Cardiac muscle cell (in vitro differentiated cells and primary cell): Measurements from ENCODE around the gene LLGL1. TPM values are rescaled to one million over a fixed set of nuclear protein-coding genes. Genes with fewer than 3 reads are reported as not detected.

Source experiments
- DNase-seq, 2 donors: peaks; one replicate each; pipeline versions ENCODE4 v3.0.0 to v3.0.0-alpha.2; 2010 to 2017; ENCODE audit warnings: low read depth in 1 of 2, low spot score in 1 of 2
- H3K27ac ChIP-seq: fragments of 200-600 bp; sonication (generic); 2 replicates; pipeline ENCODE4 v1.5.1; 2016
- H3K27me3 ChIP-seq: fragments of 200-600 bp; sonication (generic); 2 replicates; pipeline ENCODE4 v1.6.0; 2016; ENCODE audit warnings: control low read depth
- H3K36me3 ChIP-seq: fragments of 200-600 bp; sonication (generic); 2 replicates; pipeline ENCODE4 v1.5.1; 2016; ENCODE audit warnings: control low read depth
- H3K4me1 ChIP-seq: fragments of 200-600 bp; sonication (generic); 2 replicates; pipeline ENCODE4 v1.8.1; 2017; ENCODE audit warnings: low read depth, mild to moderate bottlenecking, mixed run types
- H3K4me3 ChIP-seq: fragments of 200-600 bp; sonication (generic); 2 replicates; pipeline ENCODE4 v1.5.1; 2016; ENCODE audit warnings: mild to moderate bottlenecking
- H3K9me3 ChIP-seq: fragments of 200-600 bp; sonication (generic); 2 replicates; pipeline ENCODE4 v1.5.1; 2017; ENCODE audit warnings: low read depth, mild to moderate bottlenecking, control low read depth
- polyA plus RNA-seq: library from polyadenylated mRNA; unstranded; fragments of >200 nt; fragmentation: Nextera tagmentation; extraction: Ambion mirVana; gene quantifications from 2 replicates; pipeline ENCODE4 v1.2.1, GENCODE V29; 2016
- total RNA-seq: library from RNA; depleted of rRNA; stranded (reverse); fragments of >200 nt; gene quantifications from 2 replicates; pipeline ENCODE4 v1.2.3, GENCODE V29; 2016
- TF ChIP-seq, protein P1 (sequence below): IDR thresholded peaks from 2 replicates; pipeline ENCODE4 v1.5.1; 2012; ENCODE audit warnings: low read depth, mild to moderate bottlenecking, low read length

Gene LLGL1
- total and polyA plus RNA-seq, 2 experiments from 2014 or later, result 5.9 to 83.8 TPM

DNA sequence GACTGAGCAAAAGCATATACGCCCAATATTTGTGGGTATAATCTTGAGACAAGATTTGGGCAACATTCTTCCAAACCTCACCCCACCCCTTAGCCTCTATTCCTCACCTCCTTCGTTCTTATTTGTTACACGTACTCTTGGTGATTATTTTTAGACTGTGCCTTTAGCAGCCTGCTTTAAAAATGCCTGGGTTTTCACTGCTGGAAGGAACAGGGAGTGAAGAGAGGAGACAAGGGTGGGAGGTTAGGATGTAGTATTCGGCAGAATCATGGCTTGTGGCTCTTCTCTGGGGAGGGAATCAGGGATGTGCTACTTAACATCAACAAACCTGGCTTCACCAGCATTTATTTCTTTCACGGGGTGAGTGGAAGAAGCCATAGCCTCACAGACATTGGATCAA lies 30.2 kb upstream of the LLGL1 start:
- H3K27me3 ChIP-seq, result no peaks in the 10 kb centered on the region
- DNase-seq, result no peak
- no peaks in the 10 kb centered on the region for H3K9me3 ChIP-seq
- TF ChIP-seq, protein P1, sequence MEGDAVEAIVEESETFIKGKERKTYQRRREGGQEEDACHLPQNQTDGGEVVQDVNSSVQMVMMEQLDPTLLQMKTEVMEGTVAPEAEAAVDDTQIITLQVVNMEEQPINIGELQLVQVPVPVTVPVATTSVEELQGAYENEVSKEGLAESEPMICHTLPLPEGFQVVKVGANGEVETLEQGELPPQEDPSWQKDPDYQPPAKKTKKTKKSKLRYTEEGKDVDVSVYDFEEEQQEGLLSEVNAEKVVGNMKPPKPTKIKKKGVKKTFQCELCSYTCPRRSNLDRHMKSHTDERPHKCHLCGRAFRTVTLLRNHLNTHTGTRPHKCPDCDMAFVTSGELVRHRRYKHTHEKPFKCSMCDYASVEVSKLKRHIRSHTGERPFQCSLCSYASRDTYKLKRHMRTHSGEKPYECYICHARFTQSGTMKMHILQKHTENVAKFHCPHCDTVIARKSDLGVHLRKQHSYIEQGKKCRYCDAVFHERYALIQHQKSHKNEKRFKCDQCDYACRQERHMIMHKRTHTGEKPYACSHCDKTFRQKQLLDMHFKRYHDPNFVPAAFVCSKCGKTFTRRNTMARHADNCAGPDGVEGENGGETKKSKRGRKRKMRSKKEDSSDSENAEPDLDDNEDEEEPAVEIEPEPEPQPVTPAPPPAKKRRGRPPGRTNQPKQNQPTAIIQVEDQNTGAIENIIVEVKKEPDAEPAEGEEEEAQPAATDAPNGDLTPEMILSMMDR, result no peak
- no peak overlapping the region for H3K4me3 ChIP-seq
- H3K36me3 ChIP-seq, result peaks cover 47% of the 10 kb centered on the region
- peaks cover 11% of the 10 kb centered on the region for H3K4me1 ChIP-seq
- H3K27ac ChIP-seq, result no peak overlapping the region

GRCh38 chr17:18197535-18198194 lies 27.8 kb upstream of the LLGL1 start:
- Histone ChIP-seq H3K27me3 (no peaks in the 10 kb centered on the region), H3K36me3 (peaks cover 52% of the 10 kb centered on the region), H3K9me3 (no peaks in the 10 kb centered on the region), H3K4me1 (no peaks in the 10 kb centered on the region), H3K4me3 (no peak overlapping the region), H3K27ac (no peak overlapping the region)
- no peak for DNase-seq
- TF ChIP-seq, protein P1, result no peak

GRCh38 chr17:18198530-18198929 lies 26.9 kb upstream of the LLGL1 start:
- H3K9me3 ChIP-seq, result no peaks in the 10 kb centered on the region
- no peaks in the 10 kb centered on the region for H3K4me1 ChIP-seq
- DNase-seq, result no peak
- H3K36me3 ChIP-seq, result peaks cover 52% of the 10 kb centered on the region
- H3K4me3 ChIP-seq, result no peak overlapping the region
- no peaks in the 10 kb centered on the region for H3K27me3 ChIP-seq
- no peak overlapping the region for H3K27ac ChIP-seq
- TF ChIP-seq, protein P1, result no peak

GRCh38 chr17:18201108-18201507 lies 24.3 kb upstream of the LLGL1 start:
- H3K4me3 ChIP-seq, result no peak overlapping the region
- DNase-seq, result no peak
- no peak overlapping the region for H3K27ac ChIP-seq
- peaks cover 39% of the 10 kb centered on the region for H3K36me3 ChIP-seq
- H3K27me3 ChIP-seq, result no peaks in the 10 kb centered on the region
- TF ChIP-seq, protein P1, result no peak
- H3K4me1 ChIP-seq, result no peaks in the 10 kb centered on the region
- no peaks in the 10 kb centered on the region for H3K9me3 ChIP-seq

- Histone ChIP-seq H3K4me3 (no peak overlapping the region), H3K4me1 (no peaks in the 10 kb centered on the region), H3K27me3 (no peaks in the 10 kb centered on the region), H3K9me3 (no peaks in the 10 kb centered on the region), H3K36me3 (peaks cover 40% of the 10 kb centered on the region), H3K27ac (no peak overlapping the region)
- TF ChIP-seq, protein P1, result no peak
- no peak for DNase-seq
Measured at GRCh38 chr17:18203308-18203707, 22.1 kb upstream of the LLGL1 start.
